AG04449 (cell line): ENCODE measurements around the gene UTP20.
"Not testable (repeated sequence)": the region's sequence is repeated elsewhere in the genome, so short reads cannot be mapped to it uniquely, and the experiment has no call there.

Source experiments
- CTCF ChIA-PET: fragments of 350-600 bp; formaldehyde crosslinking; extraction: SDS; loops from one replicate; lab custom pipeline; 2021; ENCODE audit warnings: antibody characterized with exemption; lab: Yijun Ruan, JAX
- POLR2A ChIA-PET: fragments of 400-600, 350-600 bp; formaldehyde crosslinking; extraction: SDS; loops from one replicate; lab custom pipeline; 2020; ENCODE audit warnings: antibody characterized with exemption, inconsistent platforms; lab: Yijun Ruan, JAX
- DNase-seq: peaks from one replicate; pipeline ENCODE4 v3.0.0-alpha.2; 2010; ENCODE audit warnings: low read depth, low spot score
- H3K4me3 ChIP-seq: 2 replicates; pipeline ENCODE4 v1.5.1; 2011; ENCODE audit warnings: low read depth, mild to moderate bottlenecking, control low read depth, low read length
- CTCF ChIP-seq: IDR thresholded peaks from one replicate; pipeline ENCODE4 v1.5.1; 2011; ENCODE audit warnings: mild to moderate bottlenecking, moderate library complexity, low read length, control low read depth, inconsistent platforms; ENCODE audit not compliant: insufficient read depth; ENCODE audit errors: missing control alignments

Gene UTP20

GRCh38 chr12:101415228-101415627 lies 135.3 kb downstream of the UTP20 start:
- H3K4me3 ChIP-seq, result no peak overlapping the region
- no peak for DNase-seq
- ChIA-PET CTCF (interaction anchor here (0.7 to 1.1 kb wide), 9 partner anchors 9 to 425 kb away, joined by 3 to 8 read pairs (median 3); no protein-coding TSS in a partner anchor), POLR2A (no interaction called here)
- TF ChIP-seq CTCF, result no peak

- POLR2A ChIA-PET, CTCF ChIA-PET, DNase-seq, H3K4me3 ChIP-seq: not testable (repeated sequence)
Measured at GRCh38 chr12:101422066-101422465, 142.2 kb downstream of the UTP20 start.

- H3K4me3 ChIP-seq, result no peak overlapping the region
- no peak for TF ChIP-seq CTCF
- POLR2A ChIA-PET, result no interaction called here
- no peak for DNase-seq
- CTCF ChIA-PET, result interaction anchor here (0.7 to 1.2 kb wide), 2 partner anchors 10 to 16 kb away, joined by 3 read pairs; no protein-coding TSS in a partner anchor
Measured at GRCh38 chr12:101424620-101425019, 144.7 kb downstream of the UTP20 start.

GRCh38 chr12:101430456-101430855 lies 150.6 kb downstream of the UTP20 start:
- TF ChIP-seq CTCF, result no peak
- H3K4me3 ChIP-seq, result no peak overlapping the region
- POLR2A ChIA-PET, result no interaction called here
- CTCF ChIA-PET, result no interaction called here
- no peak for DNase-seq

GRCh38 chr12:101436136-101436535 lies 156.2 kb downstream of the UTP20 start:
- no peak for DNase-seq
- CTCF ChIA-PET, result no interaction called here
- POLR2A ChIA-PET, result no interaction called here
- no peak overlapping the region for H3K4me3 ChIP-seq
- TF ChIP-seq CTCF, result no peak
